Thyroid gland (tissue), 4 donors: Measurements from ENCODE around the gene WNT8A. TPM values are rescaled to one million over a fixed set of nuclear protein-coding genes. Genes with fewer than 3 reads are reported as not detected.

Experiments
- DNase-seq, 2 donors: peaks; one replicate each; pipeline ENCODE4 v3.0.0-alpha.2; 2019
- H3K27ac ChIP-seq, 3 donors: fragments of 200-600 bp; sonication (generic); 1 replicate in 2 of 3; 2 replicates in 1 of 3; pipeline ENCODE4 v1.5.1; 2016 to 2019; ENCODE audit warnings: mild to moderate bottlenecking in 1 of 3, moderate library complexity in 1 of 3
- H3K27me3 ChIP-seq: fragments of 200-600 bp; sonication (generic); one replicate; pipeline ENCODE4 v1.5.1; 2019
- H3K36me3 ChIP-seq, 2 donors: fragments of 200-600 bp; sonication (generic); one replicate each; pipeline ENCODE4 v1.5.1; 2016 to 2019
- H3K4me1 ChIP-seq, 2 donors: fragments of 200-600 bp; sonication (generic); one replicate each; pipeline ENCODE4 v1.5.1; 2017 to 2019
- H3K4me3 ChIP-seq, 3 donors: fragments of 200-600 bp; sonication (generic); replicated peaks in 1 of 3; 1 replicate in 2 of 3; 2 replicates in 1 of 3; pipeline ENCODE4 v1.5.1; 2016; ENCODE audit warnings: mild to moderate bottlenecking in 1 of 3
- H3K9me3 ChIP-seq: fragments of 200-600 bp; sonication (generic); one replicate; pipeline ENCODE4 v1.5.1; 2017
- POLR2A ChIP-seq, 2 donors: fragments of 450-650 bp; IDR thresholded peaks; one replicate each; pipeline ENCODE4 v1.6.1; 2017; ENCODE audit warnings: antibody characterized with exemption in 2 of 2, mild to moderate bottlenecking in 2 of 2, moderate library complexity in 1 of 2
- WGBS, 2 donors: methylation state at CpG; one replicate each; pipeline ENCODE4 v1.1.5; 2017; 5-methylcytosine and 5-hydroxymethylcytosine counted together
- intact Hi-C: fragments of 100-400 bp; cut with DNase I; formaldehyde crosslinking; loops from one replicate; pipeline ENCODE4 v1.15.1; 2023
- total RNA-seq, 4 donors: library from RNA; depleted of rRNA; stranded (reverse); fragments of >200 nt; gene quantifications; one replicate each; pipeline ENCODE4 v1.2.3, GENCODE V29; 2016
- TF ChIP-seq, protein P1 (sequence below), 6 experiments: fragments of 200-600 bp in 3 of 6; fragments of 450-650 bp in 3 of 6; sonication (generic) in 3 of 6; IDR thresholded peaks; one replicate each; pipeline ENCODE4 v1.5.1; 2016 to 2019; ENCODE audit warnings: antibody characterized with exemption in 6 of 6, mild to moderate bottlenecking in 2 of 6, inconsistent platforms in 1 of 6, moderate library complexity in 1 of 6

Gene WNT8A, protein sequence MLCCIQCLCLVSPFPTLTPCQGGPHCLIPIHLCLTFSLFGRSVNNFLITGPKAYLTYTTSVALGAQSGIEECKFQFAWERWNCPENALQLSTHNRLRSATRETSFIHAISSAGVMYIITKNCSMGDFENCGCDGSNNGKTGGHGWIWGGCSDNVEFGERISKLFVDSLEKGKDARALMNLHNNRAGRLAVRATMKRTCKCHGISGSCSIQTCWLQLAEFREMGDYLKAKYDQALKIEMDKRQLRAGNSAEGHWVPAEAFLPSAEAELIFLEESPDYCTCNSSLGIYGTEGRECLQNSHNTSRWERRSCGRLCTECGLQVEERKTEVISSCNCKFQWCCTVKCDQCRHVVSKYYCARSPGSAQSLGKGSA
- not detected for total RNA-seq

DNA sequence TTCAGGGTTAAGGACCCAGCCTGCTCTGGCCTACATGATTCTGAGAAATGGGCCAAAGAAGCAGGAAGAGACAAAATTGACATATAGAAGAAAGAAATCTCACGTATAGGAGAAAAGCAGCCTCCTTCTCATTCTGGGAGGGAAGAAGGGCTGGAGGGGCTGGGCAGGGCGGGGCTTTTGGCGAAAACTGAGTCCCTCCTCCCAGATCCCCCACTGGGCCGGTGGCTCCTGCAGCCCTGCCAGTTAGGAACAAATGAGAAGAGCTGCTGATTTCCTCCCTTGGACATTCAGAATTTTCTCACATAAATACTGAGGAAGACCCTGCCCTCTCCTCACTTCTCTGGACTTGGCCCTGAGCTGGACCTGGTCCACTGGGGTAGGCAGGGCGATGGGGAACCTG is at the start of gene WNT8A:
TSS of gene WNT8A (plus strand) at position 332 of the 400 bp plus-strand sequence. CDS start 95 bp downstream, outside the sequence.
- 75 to 86% methylated on average over 5 of the region's 5 CpGs for WGBS, 2 donors
- no peak for DNase-seq
- intact Hi-C loops = no loop called here
- Histone ChIP-seq H3K27ac (no peak within 1 kb of the TSS), H3K9me3 (no peaks in the 10 kb centered on the region), H3K36me3 (no peaks in the 10 kb centered on the region), H3K4me1 (no peaks in the 10 kb centered on the region), H3K27me3 (no peaks in the 10 kb centered on the region), H3K4me3 (no peak within 1 kb of the TSS)
- no peak for TF ChIP-seq POLR2A (IDR thresholded peaks at IDR 0.05)
- TF ChIP-seq, protein P1, sequence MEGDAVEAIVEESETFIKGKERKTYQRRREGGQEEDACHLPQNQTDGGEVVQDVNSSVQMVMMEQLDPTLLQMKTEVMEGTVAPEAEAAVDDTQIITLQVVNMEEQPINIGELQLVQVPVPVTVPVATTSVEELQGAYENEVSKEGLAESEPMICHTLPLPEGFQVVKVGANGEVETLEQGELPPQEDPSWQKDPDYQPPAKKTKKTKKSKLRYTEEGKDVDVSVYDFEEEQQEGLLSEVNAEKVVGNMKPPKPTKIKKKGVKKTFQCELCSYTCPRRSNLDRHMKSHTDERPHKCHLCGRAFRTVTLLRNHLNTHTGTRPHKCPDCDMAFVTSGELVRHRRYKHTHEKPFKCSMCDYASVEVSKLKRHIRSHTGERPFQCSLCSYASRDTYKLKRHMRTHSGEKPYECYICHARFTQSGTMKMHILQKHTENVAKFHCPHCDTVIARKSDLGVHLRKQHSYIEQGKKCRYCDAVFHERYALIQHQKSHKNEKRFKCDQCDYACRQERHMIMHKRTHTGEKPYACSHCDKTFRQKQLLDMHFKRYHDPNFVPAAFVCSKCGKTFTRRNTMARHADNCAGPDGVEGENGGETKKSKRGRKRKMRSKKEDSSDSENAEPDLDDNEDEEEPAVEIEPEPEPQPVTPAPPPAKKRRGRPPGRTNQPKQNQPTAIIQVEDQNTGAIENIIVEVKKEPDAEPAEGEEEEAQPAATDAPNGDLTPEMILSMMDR (IDR thresholded peaks at IDR 0.05) = no peak

DNA sequence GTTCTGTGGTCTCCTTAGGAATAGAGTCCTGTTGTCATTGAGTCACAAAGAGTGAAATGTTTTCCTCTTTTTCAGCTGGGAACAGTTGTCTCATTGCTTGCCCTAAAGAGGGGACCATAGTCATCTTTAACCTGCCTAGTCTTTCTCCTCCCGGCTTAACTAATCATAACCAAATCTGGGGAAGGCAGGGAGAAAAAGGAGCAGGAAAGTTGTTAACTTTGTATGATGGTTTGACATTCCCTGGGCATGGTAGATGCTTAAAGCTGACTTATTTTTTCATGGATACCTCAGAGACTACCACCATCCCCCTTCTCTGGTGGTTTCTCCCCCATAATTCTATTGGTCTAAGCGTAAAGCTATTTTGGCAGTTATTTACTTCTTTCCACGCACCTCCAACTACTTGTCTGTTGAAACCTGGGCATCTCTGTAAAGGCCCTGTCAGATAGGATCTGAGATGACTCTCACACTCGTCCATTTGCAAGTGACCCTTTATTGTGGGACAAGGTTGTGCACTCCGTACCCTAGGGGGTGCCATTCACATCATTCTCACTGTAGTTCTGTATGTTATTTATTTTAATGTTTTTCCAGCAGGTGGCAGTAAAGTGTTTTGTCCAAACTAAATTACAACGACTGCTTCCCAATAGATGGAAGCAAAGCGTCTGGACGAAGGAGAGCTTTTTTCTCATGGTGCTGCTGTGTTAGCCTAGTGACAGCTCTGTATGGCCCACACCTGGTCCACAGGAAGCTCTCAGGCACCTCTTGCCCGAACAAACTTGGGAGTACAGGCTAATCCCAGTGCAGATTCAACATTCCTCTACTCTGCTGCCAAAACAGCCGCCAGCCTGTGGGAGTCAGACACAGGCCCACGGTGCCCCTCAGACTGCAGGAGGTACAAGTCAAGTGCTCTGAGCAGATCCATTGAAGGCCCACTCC is 48.0 kb upstream of the WNT8A start:
- Histone ChIP-seq H3K36me3 (no peaks in the 10 kb centered on the region), H3K27me3 (no peaks in the 10 kb centered on the region), H3K9me3 (no peaks in the 10 kb centered on the region), H3K4me3 (no peak overlapping the region), H3K27ac (peak overlapping the region in 2 of 3 donors; percentile 28 to 55), H3K4me1 (peaks cover 18 to 26% of the 10 kb centered on the region in 2 donors)
- TF ChIP-seq, protein P1 (IDR thresholded peaks at IDR 0.05) = peak; percentile 54 to 91 (median 72)
- TF ChIP-seq POLR2A (IDR thresholded peaks at IDR 0.05) = no peak
- intact Hi-C loops = no loop called here
- WGBS, 2 donors = 29 to 32% methylated on average over 11 of the region's 11 CpGs
- DNase-seq = peak; percentile 47 to 58

DNA sequence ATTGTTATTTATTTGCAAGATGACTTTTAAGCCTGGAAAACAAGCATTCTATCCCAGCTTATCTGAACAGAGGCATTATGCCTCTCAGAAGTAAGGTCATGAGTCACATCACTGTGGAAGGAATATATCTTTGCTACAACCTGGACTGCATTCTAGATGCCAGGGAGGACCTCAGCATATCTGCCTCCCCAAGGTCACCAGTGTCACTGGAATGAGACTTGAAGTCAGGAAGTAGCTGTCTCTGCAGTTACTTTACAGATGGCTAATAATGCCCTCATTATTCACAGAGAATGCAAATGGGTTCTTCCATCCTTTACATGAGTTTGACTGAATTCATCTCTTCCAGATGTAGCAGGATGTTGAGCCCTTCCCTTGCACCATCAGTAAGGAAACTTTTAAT is 46.6 kb upstream of the WNT8A start:
- Histone ChIP-seq H3K4me3 (no peak overlapping the region), H3K4me1 (peaks cover 8 to 16% of the 10 kb centered on the region in 2 donors), H3K27ac (no peak overlapping the region), H3K9me3 (no peaks in the 10 kb centered on the region), H3K36me3 (no peaks in the 10 kb centered on the region), H3K27me3 (no peaks in the 10 kb centered on the region)
- no peak for DNase-seq
- TF ChIP-seq POLR2A (IDR thresholded peaks at IDR 0.05) = no peak
- TF ChIP-seq, protein P1 (IDR thresholded peaks at IDR 0.05) = no peak
- intact Hi-C loops = no loop called here

DNA sequence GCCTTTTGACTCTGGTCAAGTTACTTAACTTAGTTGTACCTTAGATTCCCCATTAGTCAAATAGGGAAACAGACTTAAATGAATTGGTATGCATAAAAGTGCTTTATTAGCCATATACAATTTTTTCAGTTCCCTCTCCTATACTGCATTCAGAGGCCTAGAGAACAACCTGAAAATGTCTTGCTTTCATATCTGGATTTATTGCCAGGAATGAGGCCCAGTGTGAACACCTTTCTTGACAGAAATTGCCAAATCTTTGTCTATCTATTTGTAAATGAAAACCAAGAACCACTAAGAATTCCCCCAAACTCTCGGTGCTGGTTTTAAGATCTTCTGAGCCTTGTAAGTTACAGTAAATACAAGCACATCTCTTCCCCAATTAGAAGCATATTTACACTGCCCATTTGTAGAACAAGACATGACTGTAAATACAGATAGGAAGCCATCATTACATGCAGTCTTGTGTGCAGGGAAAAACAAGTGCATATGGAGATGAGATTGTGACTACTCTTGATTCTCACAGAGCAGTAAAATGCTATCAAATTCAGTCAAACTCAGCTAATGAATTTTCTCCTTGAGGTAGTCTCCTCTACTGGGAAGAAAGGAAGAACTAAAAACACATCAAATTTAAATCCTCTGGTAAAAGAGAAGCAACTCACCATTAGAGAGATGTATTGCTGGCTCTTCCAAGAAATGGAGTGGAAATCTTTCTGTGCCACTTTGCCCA is 45.8 kb upstream of the WNT8A start:
- H3K27ac ChIP-seq = no peak overlapping the region
- H3K36me3 ChIP-seq = no peaks in the 10 kb centered on the region
- H3K4me3 ChIP-seq = no peak overlapping the region
- intact Hi-C loops = no loop called here
- H3K4me1 ChIP-seq = peaks cover 8 to 16% of the 10 kb centered on the region in 2 donors
- no peaks in the 10 kb centered on the region for H3K27me3 ChIP-seq
- WGBS, 2 donors = 86 to 95% methylated on average over 1 of the region's 1 CpG
- no peak for TF ChIP-seq POLR2A (IDR thresholded peaks at IDR 0.05)
- TF ChIP-seq, protein P1 (IDR thresholded peaks at IDR 0.05) = no peak
- no peaks in the 10 kb centered on the region for H3K9me3 ChIP-seq
- no peak for DNase-seq
